T-helper 2 cell treated with Interferon-gamma antibody and Interleukin-4, amounts not matched to agents 100 ng/mL and 5 ng/mL, for 36 hours (primary cell): ENCODE data around the gene ARHGAP26. TPM values are rescaled to one million over a fixed set of nuclear protein-coding genes. Genes with fewer than 3 reads are reported as not detected.

Experiments used
- intact Hi-C: fragments of 100-400 bp; cut with micrococcal nuclease; formaldehyde crosslinking; loops from one replicate; pipeline ENCODE4 v1.15.1; 2023
- total RNA-seq: library from RNA; stranded (reverse); gene quantifications from 2 replicates; pipeline ENCODE4 v1.2.3, GENCODE V29; 2022

The ARHGAP26 gene
- total RNA-seq, 1 donor from 2014 or later = 24.7 TPM

GRCh38 chr5:142870532-142871362, 100.6 kb downstream of the ARHGAP26 start:
- intact Hi-C loops = no loop called here

GRCh38 chr5:142871363-142872193, 101.4 kb downstream of the ARHGAP26 start:
- intact Hi-C loops = no loop called here

GRCh38 chr5:142872217-142872616, 102.0 kb downstream of the ARHGAP26 start:
- intact Hi-C loops = no loop called here

GRCh38 chr5:142872795-142873194, 102.6 kb downstream of the ARHGAP26 start:
- intact Hi-C loops = no loop called here

GRCh38 chr5:142873831-142874230, 103.7 kb downstream of the ARHGAP26 start:
- intact Hi-C loops = no loop called here

GRCh38 chr5:142874540-142874939, 104.4 kb downstream of the ARHGAP26 start:
- intact Hi-C loops = no loop called here

- intact Hi-C loops = no loop called here
Observed at GRCh38 chr5:142875936-142876335, 105.8 kb downstream of the ARHGAP26 start.

GRCh38 chr5:142876817-142877216, 106.6 kb downstream of the ARHGAP26 start:
- intact Hi-C loops = no loop called here

GRCh38 chr5:142878111-142878510, 107.9 kb downstream of the ARHGAP26 start:
- intact Hi-C loops = no loop called here

GRCh38 chr5:142878638-142879037, 108.5 kb downstream of the ARHGAP26 start:
- intact Hi-C loops = no loop called here

GRCh38 chr5:142881076-142881783, 111.1 kb downstream of the ARHGAP26 start:
- intact Hi-C loops = loop anchor here (2.0 to 5.0 kb wide), 2 partner anchors 226 to 269 kb away; no protein-coding TSS in a partner anchor

GRCh38 chr5:142881784-142882126, 111.6 kb downstream of the ARHGAP26 start:
- intact Hi-C loops = loop anchor here (2.0 to 5.0 kb wide), 2 partner anchors 227 to 269 kb away; no protein-coding TSS in a partner anchor

GRCh38 chr5:142883025-142883424, 112.8 kb downstream of the ARHGAP26 start:
- intact Hi-C loops = loop anchor here (5.0 kb wide), 1 partner anchor 271 kb away; no protein-coding TSS in a partner anchor

- intact Hi-C loops = loop anchor here (5.0 kb wide), 1 partner anchor 271 kb away; no protein-coding TSS in a partner anchor
Observed at GRCh38 chr5:142883438-142883837, 113.3 kb downstream of the ARHGAP26 start.

- intact Hi-C loops = loop anchor here (5.0 kb wide), 1 partner anchor 272 kb away; no protein-coding TSS in a partner anchor
Observed at GRCh38 chr5:142884029-142884428, 113.9 kb downstream of the ARHGAP26 start.

GRCh38 chr5:142886211-142886610, 116.0 kb downstream of the ARHGAP26 start:
- intact Hi-C loops = no loop called here

- intact Hi-C loops = no loop called here
Observed at GRCh38 chr5:142886956-142887355, 116.8 kb downstream of the ARHGAP26 start.

GRCh38 chr5:142888469-142889085, 118.4 kb downstream of the ARHGAP26 start:
- intact Hi-C loops = loop anchor here (1.0 to 2.0 kb wide), 3 partner anchors 140 to 234 kb away; no protein-coding TSS in a partner anchor

- intact Hi-C loops = no loop called here
Observed at GRCh38 chr5:142892021-142892420, 121.8 kb downstream of the ARHGAP26 start.

GRCh38 chr5:142894315-142894714, 124.1 kb downstream of the ARHGAP26 start:
- intact Hi-C loops = no loop called here

GRCh38 chr5:142894749-142895148, 124.6 kb downstream of the ARHGAP26 start:
- intact Hi-C loops = no loop called here
